Activated naive CD4-positive, alpha-beta T cell treated with anti-CD3 and anti-CD28 coated beads, Interleukin-2, amount 10 ng/mL, durations not matched to agents 7 days and 5 days (primary cell): ENCODE results near the gene SPAG6.
"Not testable (repeated sequence)": the region's sequence is repeated elsewhere in the genome, so short reads cannot be mapped to it uniquely, and the experiment has no call there.

Experiments used
- CTCF ChIA-PET: fragments of 350-600 bp; sonication (Branson Sonifier 250); formaldehyde crosslinking; loops from one replicate; lab custom pipeline; 2021; ENCODE audit warnings: antibody characterized with exemption; lab: Charles Lee
- DNase-seq: peaks from one replicate; pipeline ENCODE4 v3.0.0-alpha.2; 2020
- H3K27ac Mint-ChIP-seq: one replicate; pipeline ENCODE4 v1.8.0; 2021; ENCODE audit warnings: mild to moderate bottlenecking, moderate library complexity, mixed read lengths
- H3K27me3 Mint-ChIP-seq: one replicate; pipeline ENCODE4 v1.8.0; 2021; ENCODE audit warnings: mild to moderate bottlenecking, mixed read lengths
- H3K36me3 Mint-ChIP-seq: one replicate; pipeline ENCODE4 v1.8.0; 2021; ENCODE audit warnings: mixed read lengths
- H3K4me1 Mint-ChIP-seq: one replicate; pipeline ENCODE4 v1.8.0; 2021; ENCODE audit warnings: mixed read lengths
- H3K4me3 Mint-ChIP-seq: one replicate; pipeline ENCODE4 v1.8.0; 2021; ENCODE audit warnings: mild to moderate bottlenecking, moderate library complexity, mixed read lengths
- H3K9me3 Mint-ChIP-seq: one replicate; pipeline ENCODE4 v1.8.0; 2021; ENCODE audit warnings: mixed read lengths

SPAG6 gene

DNA sequence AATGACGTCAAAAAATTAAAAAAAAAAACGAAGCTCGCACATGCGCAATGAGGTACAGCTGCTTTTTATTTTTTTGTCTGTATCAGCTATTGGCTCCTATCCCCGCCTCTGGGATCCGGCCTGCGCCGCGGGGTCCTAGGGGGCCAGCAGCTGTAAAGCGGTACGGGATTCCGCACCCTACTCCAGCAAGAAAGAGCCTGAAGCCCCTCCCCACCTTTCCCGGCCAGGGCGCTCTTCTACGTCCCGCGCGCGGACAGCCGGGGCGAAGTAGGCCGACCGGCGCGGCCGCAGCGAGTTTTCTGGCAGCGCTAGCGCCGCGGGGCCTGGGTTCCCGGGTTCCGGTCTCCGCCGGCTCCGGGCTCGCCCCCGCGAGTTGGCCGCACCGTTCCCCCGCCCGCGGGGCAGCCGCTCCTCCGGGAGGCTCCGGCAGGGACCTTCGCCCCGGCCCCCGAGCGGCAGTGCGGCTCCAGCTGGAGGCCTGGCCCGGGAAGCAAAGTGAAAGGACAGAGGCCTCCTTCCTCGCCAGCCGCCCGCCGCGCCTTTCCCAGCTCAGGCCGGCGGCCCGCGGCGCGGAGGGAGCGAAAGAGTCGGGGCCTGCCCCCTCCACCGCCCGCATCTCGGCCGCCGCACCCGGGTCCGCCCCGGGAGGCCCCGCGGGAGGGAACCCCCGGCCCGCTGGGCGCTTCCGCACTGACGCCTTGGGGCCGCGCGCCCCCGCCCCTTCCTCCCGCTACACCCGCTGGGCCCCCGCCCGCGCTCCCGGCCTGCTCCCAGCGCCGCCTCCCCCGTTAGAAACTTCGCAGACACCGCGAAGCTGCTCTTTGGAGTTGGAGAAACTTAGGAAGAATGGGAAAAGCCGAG, 4.7 kb upstream of the SPAG6 start:
- Mint-ChIP-seq H3K27ac (peak overlapping the region; percentile 86), H3K27me3 (peaks cover 83% of the 10 kb centered on the region), H3K4me1 (peaks cover 51% of the 10 kb centered on the region), H3K9me3 (no peaks in the 10 kb centered on the region), H3K36me3 (peaks cover 10% of the 10 kb centered on the region), H3K4me3 (peak overlapping the region; percentile 89)
- DNase-seq = peak; percentile 73
- CTCF ChIA-PET = interaction anchor here (0.6 to 1.4 kb wide), 3 partner anchors 22 to 343 kb away, joined by 3 read pairs; no protein-coding TSS in a partner anchor

DNA sequence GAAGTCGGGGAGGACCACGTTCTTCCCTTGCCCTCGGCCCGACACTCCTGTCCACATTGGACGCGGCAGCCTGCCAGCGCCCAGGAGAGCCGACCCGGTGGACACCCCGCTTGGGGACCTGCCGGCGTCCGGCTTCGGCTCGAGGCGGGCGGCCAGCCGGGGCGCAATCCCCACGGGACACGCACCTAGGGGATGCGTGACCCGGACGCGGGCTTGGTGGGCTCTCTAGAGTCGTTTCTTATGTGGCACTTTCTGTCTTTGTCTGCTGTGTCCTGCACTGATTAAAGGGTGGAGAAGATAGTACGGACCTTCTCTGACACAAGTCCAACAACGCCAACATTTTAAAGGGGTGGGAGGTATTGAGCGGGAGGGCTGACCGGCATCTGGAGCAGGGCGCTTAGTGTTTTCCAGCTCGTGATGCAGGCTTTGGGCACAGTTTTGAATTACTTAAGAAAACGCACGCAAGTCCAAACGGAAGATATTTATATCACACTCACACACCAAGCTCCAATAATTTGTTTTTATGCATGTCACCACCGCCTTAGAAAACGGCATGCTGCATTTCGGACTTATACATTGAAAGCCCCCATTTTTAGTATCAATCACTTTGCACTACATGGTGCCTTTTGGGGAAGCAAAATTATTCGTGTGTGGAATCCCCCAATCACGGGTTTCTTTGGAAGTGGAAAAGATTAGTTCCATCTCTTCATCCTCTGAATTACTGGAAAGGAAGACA, 3.9 kb upstream of the SPAG6 start:
- Mint-ChIP-seq H3K36me3 (peaks cover 12% of the 10 kb centered on the region), H3K4me1 (peaks cover 55% of the 10 kb centered on the region), H3K9me3 (no peaks in the 10 kb centered on the region), H3K27me3 (peaks cover 83% of the 10 kb centered on the region), H3K27ac (peak overlapping the region; percentile 76), H3K4me3 (peak overlapping the region; percentile 68)
- CTCF ChIA-PET = interaction anchor here (1.4 kb wide), 1 partner anchor 344 kb away, joined by 3 read pairs; no protein-coding TSS in a partner anchor
- peak; percentile 29 for DNase-seq

DNA sequence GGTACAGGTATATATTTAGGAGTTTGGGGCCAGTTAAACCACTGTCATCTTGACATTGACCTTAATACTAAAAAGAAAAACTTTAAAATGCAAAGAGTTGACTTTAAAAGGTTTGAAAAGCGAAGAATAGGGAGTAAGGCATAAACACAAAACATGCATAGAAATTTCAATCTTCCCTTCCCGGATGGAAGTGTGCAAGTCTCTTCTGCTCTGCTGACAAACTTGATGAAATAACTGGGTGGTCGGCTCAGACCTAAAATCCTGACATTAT, 3.4 kb upstream of the SPAG6 start:
- CTCF ChIA-PET = interaction anchor here (1.4 kb wide), 1 partner anchor 344 kb away, joined by 3 read pairs; no protein-coding TSS in a partner anchor
- Mint-ChIP-seq H3K4me3 (peak overlapping the region; percentile 47), H3K9me3 (no peaks in the 10 kb centered on the region), H3K36me3 (peaks cover 14% of the 10 kb centered on the region), H3K4me1 (peaks cover 51% of the 10 kb centered on the region), H3K27me3 (peaks cover 83% of the 10 kb centered on the region), H3K27ac (peak overlapping the region; percentile 33)
- no peak for DNase-seq

DNA sequence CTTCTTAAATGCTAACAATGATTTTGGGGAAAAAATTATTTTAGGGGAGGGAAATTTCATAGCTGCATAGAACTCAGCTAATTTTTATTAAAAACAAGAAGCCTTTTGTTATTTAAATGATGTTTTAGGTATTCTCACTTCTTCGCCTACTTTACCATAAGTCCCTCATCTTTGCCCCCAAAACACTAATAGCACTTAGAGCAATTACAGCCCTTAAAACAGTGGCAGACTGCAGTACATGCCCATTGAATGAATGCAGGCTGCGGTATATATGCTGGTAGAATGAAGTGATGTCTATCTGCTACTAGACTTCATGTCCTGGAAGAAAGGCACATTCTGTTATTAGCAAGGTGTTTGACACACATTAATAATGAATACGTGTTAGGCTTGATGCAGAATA, 2.9 kb upstream of the SPAG6 start:
- DNase-seq = no peak
- CTCF ChIA-PET = no interaction called here
- Mint-ChIP-seq H3K27me3 (peaks cover 81% of the 10 kb centered on the region), H3K27ac (no peak overlapping the region), H3K4me3 (peak overlapping the region; percentile 33), H3K36me3 (peaks cover 13% of the 10 kb centered on the region), H3K4me1 (peaks cover 45% of the 10 kb centered on the region), H3K9me3 (no peaks in the 10 kb centered on the region)

DNA sequence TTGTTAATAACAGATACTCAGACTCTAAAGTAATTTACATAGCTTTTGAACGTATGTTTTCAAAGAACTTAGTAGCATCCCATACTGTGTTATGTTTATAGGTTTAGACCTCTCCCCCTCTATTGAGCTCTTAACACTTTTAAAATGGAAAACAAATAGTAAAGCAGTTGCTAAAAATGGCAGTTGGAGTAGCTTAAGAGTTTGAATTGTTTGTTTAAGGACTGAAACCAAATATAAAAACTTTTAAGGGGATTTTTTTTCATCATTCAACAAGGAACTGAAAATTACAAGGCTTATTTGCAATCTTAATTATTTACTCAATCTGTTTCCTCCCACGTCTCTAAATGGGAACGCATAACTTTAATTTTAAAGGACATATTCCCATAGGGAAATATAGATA, 1.6 kb upstream of the SPAG6 start:
- CTCF ChIA-PET = interaction anchor here (2.1 kb wide), 1 partner anchor 350 kb away, joined by 5 read pairs; no protein-coding TSS in a partner anchor
- Mint-ChIP-seq H3K36me3 (peaks cover 11% of the 10 kb centered on the region), H3K4me1 (peaks cover 38% of the 10 kb centered on the region), H3K27me3 (peaks cover 82% of the 10 kb centered on the region), H3K4me3 (no peak overlapping the region), H3K9me3 (no peaks in the 10 kb centered on the region), H3K27ac (no peak overlapping the region)
- no peak for DNase-seq

DNA sequence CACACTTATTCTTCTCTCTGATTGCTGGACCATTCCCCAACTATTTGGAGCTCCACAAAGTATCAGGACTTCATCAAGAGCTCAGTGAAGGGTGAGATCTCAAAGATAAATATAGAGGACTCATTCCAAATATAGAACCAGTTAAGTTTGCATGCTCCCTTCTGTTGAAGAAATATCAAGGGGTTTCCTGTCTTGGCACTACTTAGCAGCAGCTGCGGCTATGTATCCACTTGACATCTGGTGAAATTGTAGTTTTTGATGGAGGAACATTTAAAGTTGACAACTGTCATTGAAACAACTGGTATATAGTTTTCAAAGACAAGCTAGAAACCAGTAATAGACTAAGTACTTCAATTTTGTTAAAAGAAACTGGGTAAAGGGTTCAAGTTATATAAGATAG, 1.0 kb upstream of the SPAG6 start:
- Mint-ChIP-seq H3K4me1 (peaks cover 35% of the 10 kb centered on the region), H3K4me3 (peak overlapping the region; percentile 64), H3K27ac (peak overlapping the region; percentile 81), H3K27me3 (peaks cover 79% of the 10 kb centered on the region), H3K9me3 (no peaks in the 10 kb centered on the region), H3K36me3 (peaks cover 11% of the 10 kb centered on the region)
- CTCF ChIA-PET = interaction anchor here (2.1 kb wide), 1 partner anchor 351 kb away, joined by 5 read pairs; no protein-coding TSS in a partner anchor
- DNase-seq = no peak

DNA sequence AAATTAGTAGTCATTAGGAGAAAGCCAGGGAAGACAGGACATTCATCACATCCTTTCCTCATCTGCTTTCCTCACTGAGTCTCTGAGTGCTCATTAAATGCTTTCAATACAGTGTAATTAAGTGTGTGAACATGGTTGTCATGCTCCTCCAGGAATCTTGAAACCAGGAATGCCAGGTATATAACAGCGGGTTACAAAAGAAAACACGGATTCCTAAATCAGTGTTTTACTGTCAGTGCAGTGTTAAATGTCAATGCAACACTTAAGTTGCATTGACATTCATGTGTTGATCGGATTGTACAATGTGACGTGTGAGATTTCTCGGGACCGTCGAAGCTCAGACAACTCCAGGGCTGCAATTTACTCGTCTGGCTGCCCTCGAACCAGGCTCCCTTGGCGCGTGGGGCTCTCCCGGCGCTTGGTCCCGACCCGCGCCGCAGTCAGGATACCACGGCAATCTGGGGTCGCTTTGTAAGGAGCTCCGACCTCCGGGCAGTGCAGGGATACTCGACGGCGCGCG, 455 bp upstream of the SPAG6 start:
- H3K4me1 Mint-ChIP-seq = peaks cover 30% of the 10 kb centered on the region
- CTCF ChIA-PET = interaction anchor here (0.7 to 2.1 kb wide), 2 partner anchors 22 to 351 kb away, joined by 3 to 5 read pairs; no protein-coding TSS in a partner anchor
- H3K27me3 Mint-ChIP-seq = peaks cover 78% of the 10 kb centered on the region
- no peak for DNase-seq
- H3K9me3 Mint-ChIP-seq = no peaks in the 10 kb centered on the region
- peak overlapping the region; percentile 81 for H3K27ac Mint-ChIP-seq
- H3K36me3 Mint-ChIP-seq = peaks cover 11% of the 10 kb centered on the region
- peak overlapping the region; percentile 64 for H3K4me3 Mint-ChIP-seq

DNA sequence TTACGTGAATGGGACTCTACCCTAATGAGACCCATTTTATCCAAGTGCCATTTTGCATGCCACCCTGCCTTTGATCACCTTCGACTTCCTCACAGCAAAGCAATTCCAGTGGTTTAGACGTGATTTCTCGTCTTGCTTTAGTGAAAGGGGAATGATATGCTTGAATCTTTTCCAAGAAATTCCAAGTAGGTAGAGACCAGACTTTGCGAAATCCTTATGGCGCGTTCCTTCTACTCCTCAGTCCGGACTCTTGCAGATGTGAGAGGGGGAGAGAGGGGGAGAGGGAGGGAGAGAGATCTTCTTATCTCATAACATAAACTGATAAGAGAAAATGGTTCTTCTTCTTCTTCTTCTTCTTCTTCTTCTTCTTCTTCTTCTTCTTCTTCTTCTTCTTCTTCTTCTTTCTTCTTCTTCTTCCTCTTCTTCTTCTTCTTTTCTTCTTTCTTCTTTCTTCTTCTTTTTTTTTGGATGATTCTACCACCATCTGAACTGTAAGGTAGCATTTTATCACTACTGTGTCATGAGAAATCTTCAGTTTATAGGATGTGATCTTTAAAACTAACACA, 883 bp downstream of the SPAG6 start:
- CTCF ChIA-PET = no interaction called here
- peak overlapping the region; percentile 45 for H3K4me3 Mint-ChIP-seq

DNA sequence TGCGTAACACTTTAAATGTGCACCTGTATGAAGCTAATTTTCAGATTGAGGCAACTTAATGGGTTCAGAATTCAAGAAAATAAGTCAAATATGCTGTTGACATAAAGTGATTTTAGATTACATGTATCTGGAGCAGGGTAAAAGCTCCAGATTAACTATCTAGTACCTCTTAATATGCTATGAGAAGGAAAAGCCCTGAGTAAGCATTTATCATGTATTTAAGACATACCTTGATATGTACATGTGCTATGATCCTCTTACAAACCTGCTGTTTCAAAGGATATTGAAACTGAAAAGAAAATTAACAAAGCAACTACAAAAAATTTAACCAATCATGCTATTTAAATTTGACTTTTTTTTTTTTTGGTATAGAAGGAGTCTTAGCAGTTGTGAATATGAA, 4.5 kb downstream of the SPAG6 start:
- Mint-ChIP-seq H3K4me3 (no peak overlapping the region), H3K36me3 (peaks cover 6% of the 10 kb centered on the region), H3K27me3 (peaks cover 42% of the 10 kb centered on the region), H3K4me1 (peaks cover 10% of the 10 kb centered on the region), H3K9me3 (no peaks in the 10 kb centered on the region), H3K27ac (no peak overlapping the region)
- no peak for DNase-seq
- CTCF ChIA-PET = no interaction called here

More for the DNA sequence above, 883 bp downstream of the SPAG6 start:
- Mint-ChIP-seq H3K27me3 (peaks cover 67% of the 10 kb centered on the region), H3K9me3 (no peaks in the 10 kb centered on the region), H3K36me3 (peaks cover 11% of the 10 kb centered on the region), H3K4me1 (peaks cover 24% of the 10 kb centered on the region), H3K27ac (peak overlapping the region; percentile 17)
- DNase-seq = no peak

DNA sequence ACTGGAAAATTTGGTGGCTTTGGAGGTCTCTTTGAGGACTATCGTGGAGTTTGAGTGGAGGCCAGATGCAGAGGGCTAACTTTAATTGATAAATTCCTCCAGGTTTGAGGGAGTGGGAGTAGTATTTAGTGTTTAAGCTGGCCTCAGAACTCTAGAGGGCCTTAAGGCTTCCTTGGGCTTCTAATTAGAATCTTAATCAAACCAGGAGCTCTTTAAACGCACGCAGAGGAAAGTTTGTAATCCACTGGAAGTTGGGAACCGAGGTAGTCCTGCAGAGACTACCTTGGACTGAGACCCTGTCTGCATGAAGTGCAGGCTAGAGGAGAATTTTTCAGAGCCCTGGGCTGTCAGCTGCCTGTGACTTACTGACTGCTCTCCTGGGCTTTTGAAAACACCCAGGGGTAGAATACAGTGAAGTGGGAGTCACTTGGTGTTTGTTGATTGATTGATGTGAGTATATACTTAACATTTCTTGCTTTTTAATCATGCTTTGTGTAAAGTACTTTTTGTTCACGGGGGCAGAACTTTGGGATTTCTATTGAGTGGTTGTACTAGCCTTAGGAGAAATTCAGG, 5.9 kb downstream of the SPAG6 start:
- no peaks in the 10 kb centered on the region for H3K9me3 Mint-ChIP-seq
- no peak overlapping the region for H3K4me3 Mint-ChIP-seq
- DNase-seq = no peak
- H3K27ac Mint-ChIP-seq = no peak overlapping the region
- CTCF ChIA-PET = no interaction called here
- H3K36me3 Mint-ChIP-seq = peaks cover 3% of the 10 kb centered on the region
- H3K27me3 Mint-ChIP-seq = peaks cover 28% of the 10 kb centered on the region
- H3K4me1 Mint-ChIP-seq = peaks cover 3% of the 10 kb centered on the region

DNA sequence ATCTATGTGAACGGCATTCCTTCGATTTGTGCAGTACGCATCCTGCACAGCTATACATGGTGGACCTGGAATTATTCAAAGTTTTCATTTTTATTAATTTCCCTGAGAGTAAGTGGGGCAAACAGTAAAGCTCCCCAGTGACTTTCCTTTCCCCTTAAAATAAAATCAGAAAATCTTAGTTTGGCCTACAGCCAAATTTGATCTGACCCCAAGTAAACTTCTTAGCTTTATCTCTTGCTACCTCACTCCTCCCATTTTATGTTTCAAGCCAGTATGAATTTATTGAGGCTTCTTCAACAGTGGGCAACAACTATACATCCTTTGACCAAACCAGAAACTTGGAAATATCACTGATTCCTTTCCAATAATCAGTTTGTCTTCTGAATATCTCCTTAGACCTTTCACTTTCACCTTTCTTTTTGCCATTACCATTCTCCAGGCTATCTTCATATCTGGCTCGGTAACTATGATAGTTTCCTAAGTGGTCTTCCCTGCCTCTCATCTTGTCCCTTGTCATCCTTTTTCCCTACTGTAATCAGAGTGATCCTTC, 11.1 kb downstream of the SPAG6 start:
- H3K9me3 Mint-ChIP-seq = no peaks in the 10 kb centered on the region
- no peaks in the 10 kb centered on the region for H3K4me1 Mint-ChIP-seq
- CTCF ChIA-PET = no interaction called here
- DNase-seq = no peak
- H3K4me3 Mint-ChIP-seq = no peak overlapping the region
- peaks cover 4% of the 10 kb centered on the region for H3K27me3 Mint-ChIP-seq
- no peak overlapping the region for H3K27ac Mint-ChIP-seq
- no peaks in the 10 kb centered on the region for H3K36me3 Mint-ChIP-seq

DNA sequence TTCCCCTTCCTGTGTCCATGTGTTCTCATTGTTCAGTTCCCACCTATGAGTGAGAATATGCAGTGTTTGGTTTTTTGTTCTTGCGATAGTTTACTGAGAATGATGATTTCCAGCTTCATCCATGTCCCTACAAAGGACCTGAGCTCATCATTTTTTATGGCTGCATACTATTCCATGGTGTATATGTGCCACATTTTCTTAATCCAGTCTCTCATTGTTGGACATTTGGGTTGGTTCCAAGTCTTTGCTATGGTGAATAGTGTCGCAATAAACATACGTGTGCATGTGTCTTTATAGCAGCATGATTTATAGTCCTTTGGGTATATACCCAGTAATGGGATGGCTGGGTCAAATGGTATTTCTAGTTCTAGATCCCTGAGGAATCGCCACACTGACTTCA, 12.5 kb downstream of the SPAG6 start:
- H3K27ac Mint-ChIP-seq, H3K36me3 Mint-ChIP-seq, CTCF ChIA-PET, H3K27me3 Mint-ChIP-seq, H3K4me3 Mint-ChIP-seq, DNase-seq, H3K4me1 Mint-ChIP-seq, H3K9me3 Mint-ChIP-seq: not testable (repeated sequence)

DNA sequence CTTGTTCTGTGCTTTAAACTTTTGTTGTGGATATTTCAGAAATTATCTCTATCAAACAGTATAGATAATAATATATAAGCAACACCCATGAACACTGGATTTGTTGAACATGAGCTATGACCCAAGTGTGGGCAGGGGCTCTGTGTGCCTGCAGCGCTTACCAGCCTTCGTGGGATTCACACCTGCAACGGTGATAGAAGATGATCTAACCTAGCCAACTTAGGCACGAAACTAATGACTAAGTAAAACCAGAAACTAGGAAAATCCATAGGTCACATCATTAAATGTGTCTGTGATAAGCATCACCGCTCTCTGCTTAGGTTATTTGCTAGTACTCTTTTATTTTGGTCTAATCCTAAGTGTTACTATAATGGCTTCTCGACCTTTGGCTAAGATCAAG, 18.0 kb downstream of the SPAG6 start:
- DNase-seq = no peak
- Mint-ChIP-seq H3K4me1 (peaks cover 11% of the 10 kb centered on the region), H3K36me3 (no peaks in the 10 kb centered on the region), H3K9me3 (no peaks in the 10 kb centered on the region), H3K27me3 (no peaks in the 10 kb centered on the region), H3K27ac (no peak overlapping the region), H3K4me3 (no peak overlapping the region)
- CTCF ChIA-PET = no interaction called here
